NCI-H1417 treated with DMSO at 0.1 percent for 48 hours (cell line): ENCODE results near the gene ARSG.
A peak's percentile ranks its signal among the peaks of the same experiment; 100 is the strongest.
"Not testable (repeated sequence)": the region's sequence is repeated elsewhere in the genome, so short reads cannot be mapped to it uniquely, and the experiment has no call there.

ENCODE experiments used
- DNase-seq: peaks from one replicate; lab custom pipeline; 2025; lab: John Stamatoyannopoulos, UW

Gene ARSG

DNA sequence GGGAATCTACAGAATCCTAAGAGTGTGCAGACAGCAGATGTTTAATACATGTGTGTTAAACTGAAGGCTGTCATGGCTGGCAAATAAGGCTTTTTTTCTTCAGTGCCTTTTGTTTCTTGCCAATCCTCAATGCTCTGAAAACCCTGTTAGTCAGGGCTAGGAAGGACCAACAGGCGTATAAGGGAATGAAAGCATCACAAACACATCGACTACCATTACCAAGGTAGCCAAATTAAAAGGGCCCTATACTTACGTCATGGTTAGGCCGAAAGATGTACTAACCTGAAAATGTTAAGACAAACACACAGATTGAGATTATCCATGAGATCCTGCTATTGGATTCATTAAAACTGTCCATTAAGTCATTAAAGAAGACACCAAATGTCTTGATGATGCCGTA, 13.5 kb upstream of the ARSG start:
- no peak for DNase-seq

DNA sequence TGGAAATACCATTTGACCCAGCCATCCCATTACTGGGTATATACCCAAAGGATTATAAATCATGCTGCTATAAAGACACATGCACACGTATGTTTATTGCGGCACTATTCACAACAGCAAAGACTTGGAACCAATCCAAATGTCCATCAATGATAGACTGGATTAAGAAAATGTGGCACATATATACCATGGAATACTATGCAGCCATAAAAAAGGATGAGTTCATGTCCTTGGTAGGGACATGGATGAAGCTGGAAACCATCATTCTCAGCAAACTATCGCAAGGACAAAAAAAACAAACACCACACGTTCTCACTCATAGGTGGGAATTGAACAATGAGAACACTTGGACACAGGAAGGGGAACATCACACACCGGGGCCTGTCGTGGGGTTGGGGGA, 9.3 kb upstream of the ARSG start:
- DNase-seq: not testable (repeated sequence)

DNA sequence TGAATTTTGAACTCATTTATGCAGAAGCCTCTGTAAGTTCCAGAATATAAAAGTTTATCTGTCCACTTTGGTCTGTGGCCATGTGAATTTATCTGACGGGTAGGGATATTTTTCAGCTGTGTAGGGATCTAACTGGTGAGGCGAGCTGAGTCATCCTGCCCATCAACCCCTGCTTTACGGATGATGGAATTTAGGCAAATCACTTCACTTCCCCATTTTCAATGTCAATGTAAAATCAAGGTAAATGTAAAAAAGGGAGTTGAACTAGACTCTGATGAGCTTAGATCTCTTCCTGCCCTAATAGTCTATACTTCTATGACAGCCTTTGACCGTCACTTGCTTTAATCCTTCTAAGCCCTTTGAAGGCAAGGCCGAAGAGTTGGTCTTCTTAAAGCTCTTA, 2.9 kb upstream of the ARSG start:
- DNase-seq: no peak

- no peak for DNase-seq
Observed at GRCh38 chr17:68288804-68289203, 2.5 kb upstream of the ARSG start.

GRCh38 chr17:68289473-68289872, 1.8 kb upstream of the ARSG start:
- DNase-seq: no peak

DNA sequence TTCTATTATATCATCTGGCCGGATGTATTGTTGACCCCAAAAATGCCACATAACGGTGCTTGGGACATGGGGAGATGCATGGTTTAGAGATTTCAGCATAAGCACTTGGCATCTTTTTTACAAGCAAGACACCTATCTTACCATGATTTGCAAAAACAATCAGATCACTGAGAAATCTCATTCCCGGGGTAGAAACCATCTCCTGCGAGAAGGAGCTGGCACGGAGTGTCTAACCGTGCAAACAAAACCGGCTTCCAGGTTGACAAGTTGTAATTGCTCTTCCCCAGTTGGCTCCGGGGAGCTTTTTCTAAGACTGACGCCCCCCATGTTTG, 1.4 kb upstream of the ARSG start:
- no peak for DNase-seq

DNA sequence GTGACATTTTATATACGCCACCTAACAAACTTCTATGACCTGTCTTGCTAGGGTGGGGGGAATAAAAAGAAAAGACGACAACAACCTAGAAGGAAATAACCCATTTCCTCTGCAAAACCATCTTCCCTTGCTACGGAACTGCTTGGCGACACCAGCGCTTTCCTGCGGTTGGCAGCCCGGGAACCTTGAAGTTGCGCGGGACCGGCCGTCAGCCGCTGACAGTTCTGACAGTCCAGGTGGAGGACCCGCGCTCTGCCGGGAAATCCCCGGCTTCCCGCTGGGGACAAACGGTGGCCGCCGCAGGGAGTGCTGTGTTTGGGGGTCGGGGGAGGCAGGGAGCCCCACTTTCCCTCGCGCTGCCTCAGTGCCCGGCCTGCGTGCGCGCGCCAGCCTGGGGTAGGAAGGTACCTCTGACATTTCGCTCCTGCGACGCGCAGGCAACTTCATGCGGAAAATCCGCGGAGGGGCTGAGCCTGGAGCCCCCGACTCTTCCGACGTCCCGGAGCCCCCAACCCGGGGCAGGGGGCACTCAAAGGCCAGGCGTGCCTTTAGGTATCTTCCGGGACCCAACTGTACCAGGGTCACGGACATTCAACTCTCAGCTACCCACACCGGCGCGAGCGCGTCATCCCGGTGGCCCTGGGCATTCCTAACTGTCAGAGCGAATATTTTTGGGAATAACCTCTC, 884 bp upstream of the ARSG start:
- DNase-seq: no peak

GRCh38 chr17:68291836-68292688, 767 bp downstream of the ARSG start:
- no peak for DNase-seq

DNA sequence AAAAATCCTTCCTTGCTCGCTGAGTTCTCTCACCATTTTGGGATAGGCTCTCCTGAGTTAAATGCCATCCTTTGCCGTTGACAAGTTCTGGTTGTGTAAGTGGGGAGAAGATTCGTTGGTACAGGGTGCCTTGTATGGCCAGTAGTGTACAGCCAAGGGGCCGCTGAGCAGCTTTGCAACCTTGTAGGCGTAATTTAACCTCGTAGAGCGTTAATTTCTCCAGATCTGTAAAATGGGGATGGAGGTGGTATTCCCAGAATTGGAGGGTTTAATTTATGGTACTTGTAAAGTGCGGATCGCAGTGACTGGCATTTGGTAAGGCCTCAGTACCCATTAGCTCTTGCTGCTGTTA, 1.4 kb downstream of the ARSG start:
- no peak for DNase-seq

DNA sequence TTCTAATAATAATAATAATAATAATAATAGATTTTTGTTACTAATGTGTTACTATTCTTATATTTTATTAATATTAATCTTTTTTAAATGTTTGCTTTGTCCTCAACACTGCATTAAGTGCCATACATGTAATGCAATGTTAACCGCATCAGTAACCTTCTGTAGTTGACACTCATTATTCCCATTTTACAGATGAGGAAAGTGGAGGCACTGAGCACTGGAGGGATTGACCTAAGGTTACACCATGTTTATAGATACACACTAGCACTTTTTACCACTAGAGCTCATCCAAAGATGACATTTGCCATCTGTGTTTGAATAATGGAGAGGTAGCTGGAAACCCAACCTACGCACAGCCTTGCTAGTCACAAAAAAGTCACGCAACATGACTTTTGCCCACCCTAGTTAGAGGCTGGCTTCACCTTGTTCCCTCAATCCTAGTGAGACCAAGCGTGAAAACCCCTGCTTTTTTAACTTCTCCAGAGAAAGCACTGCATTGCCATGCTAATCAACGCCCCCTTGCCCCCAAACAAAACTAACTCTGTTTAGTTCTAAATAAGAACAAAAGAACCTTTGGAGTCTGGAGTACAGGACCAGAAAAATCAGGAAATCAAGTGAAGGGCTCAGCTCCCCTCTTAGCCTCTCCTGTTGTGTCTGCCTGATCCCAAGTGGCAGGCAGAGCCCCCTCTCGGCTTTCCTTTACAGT, 2.3 kb downstream of the ARSG start:
- no peak for DNase-seq

DNA sequence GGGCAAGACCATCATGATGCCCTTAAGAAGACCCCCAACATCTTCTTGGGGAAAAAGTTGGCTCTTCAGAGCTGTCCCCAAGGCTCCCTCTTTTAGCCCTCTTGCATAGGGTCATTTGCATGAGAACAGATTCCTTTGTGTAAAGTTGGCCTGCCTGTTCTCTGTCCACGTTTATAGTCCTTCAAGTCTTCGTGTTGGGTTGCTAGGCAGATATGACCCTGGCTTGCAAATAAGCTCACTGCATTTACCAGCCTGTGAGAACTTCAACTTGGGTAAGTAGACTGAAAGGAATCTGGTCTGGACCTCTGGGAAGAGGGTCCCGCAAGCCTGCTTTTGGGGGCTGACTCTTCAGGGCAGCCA, 2.9 kb downstream of the ARSG start:
- DNase-seq: no peak

- no peak for DNase-seq
Observed at GRCh38 chr17:68294617-68295016, 3.3 kb downstream of the ARSG start.

DNA sequence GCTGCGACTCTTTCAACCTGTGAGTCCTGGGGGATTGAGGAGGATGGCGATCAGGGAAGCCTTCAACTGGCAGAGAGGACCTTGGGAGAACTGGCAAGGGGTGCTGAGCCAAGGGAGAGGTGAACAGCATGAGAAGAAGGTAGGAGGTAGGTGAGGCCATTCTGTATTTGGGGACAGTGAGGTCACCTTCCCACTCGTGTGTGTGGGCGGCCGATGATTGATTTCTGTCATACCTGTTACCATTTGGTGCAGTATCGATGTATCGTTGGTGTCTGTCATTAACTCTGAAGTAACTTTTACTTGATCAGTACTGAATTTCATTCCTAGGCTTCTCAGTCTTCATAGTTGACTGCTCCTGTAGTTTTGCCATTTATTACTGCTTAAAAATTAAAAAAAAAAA, 3.8 kb downstream of the ARSG start:
- no peak for DNase-seq

DNA sequence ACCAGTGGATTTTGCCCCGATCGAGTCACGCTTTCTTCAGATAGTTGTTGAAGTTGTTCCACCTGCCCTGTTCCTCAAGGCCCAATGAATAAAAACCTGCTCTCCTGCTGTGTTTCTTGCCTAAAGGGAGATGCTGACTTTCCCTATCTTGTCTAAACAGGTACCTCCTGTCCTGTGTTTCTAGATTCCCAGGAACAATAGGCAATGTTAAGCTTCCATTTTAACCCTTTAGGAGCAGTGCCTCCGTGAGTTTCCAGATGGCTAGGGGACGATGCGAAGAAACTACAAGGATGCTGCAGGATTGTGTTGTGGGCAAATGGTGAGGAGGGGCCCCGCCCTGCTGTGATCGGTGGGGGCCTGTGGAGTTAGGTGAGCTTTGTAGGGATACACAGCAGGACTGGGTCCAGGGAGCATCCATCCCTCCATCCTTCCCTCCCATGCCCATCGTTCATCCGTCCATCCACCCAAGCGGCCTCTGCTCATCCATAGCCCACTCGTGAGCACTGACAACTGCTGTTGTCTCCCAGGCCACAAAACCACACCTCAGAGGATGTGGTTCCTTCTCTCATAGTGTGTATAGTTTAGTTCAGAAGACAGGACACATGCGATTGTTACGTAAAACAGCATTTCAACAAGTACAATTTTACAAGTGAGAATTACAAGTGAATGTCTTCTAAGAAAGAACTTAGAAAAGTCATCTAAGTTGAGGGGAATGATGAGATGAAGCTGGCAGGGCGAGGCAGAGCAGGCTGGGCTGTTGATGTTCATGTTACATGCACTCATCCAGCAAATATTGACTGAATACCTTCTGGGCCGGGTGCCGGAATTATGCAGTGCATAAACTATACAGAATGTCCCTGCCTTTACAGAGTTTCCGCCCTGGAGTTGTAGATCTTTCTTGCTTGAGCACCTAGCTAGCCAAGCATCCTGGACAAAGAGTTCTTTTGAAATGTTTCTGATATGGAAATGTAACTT, 5.2 kb downstream of the ARSG start:
- no peak for DNase-seq

- DNase-seq: no peak
Observed at GRCh38 chr17:68297195-68297594, 5.9 kb downstream of the ARSG start.

DNA sequence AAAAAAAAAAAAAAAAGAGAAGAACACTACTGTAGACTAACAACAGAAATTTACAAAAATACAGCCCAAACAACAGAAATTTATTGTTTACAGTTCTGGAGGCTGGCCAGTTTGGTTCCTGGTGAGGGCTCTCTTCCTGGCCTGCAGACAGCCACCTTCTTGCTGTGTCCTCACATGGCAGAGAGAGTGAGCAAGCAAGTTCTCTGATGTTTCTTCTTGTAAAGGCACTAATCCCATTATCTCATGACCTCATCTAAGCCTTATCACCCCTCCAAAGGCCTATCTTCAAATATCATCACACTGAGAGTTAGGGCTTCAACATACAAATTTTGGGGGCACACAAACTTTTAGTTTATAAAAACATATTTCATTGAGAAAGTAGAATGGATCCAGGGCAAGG, 7.3 kb downstream of the ARSG start:
- DNase-seq: no peak

GRCh38 chr17:68299817-68300216, 8.5 kb downstream of the ARSG start:
- DNase-seq: no peak

- DNase-seq: peak; percentile 38
Observed at GRCh38 chr17:68301438-68301959, 10.2 kb downstream of the ARSG start.

DNA sequence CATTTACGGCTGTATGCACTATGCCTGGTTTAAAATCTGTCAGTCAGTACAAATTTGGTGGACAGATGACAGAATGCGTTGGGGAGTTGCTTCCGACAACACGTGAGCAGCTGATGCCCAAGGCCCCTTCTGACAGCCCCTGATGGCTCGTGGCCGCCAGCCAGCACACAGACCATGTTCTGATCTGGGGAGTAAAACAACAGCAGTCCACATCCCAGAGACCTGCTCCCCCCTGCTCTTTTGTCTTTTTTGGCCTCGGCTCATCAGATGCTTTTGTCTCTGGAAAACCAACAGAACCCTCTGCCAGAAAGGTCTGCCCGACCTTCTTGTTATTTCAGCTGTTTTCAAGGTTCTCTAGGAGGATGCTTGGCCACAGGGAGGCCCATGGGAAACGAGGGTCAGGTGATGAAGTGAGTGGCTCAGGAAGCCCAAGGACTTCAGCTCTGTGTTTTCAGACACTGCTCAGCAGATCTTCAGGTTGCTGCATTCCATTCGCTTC, 10.8 kb downstream of the ARSG start:
- DNase-seq: no peak

- DNase-seq: no peak
Observed at GRCh38 chr17:68302666-68303065, 11.4 kb downstream of the ARSG start.

- DNase-seq: no peak
Observed at GRCh38 chr17:68304706-68305105, 13.4 kb downstream of the ARSG start.

- DNase-seq: no peak
Observed at GRCh38 chr17:68305142-68305541, 13.8 kb downstream of the ARSG start.
